Endothelial cell of umbilical vein (primary cell): ENCODE data around the gene MMP24.

Experiments
- EZH2 ChIP-seq: IDR thresholded peaks from 2 replicates; pipeline ENCODE4 v1.6.1; 2012; ENCODE audit warnings: borderline replicate concordance, low read depth, mild to moderate bottlenecking, moderate library complexity, low read length, inconsistent platforms; ENCODE audit not compliant: severe bottlenecking
- FOS ChIP-seq: IDR thresholded peaks from 2 replicates; pipeline ENCODE4 v1.6.1; 2011; ENCODE audit warnings: mild to moderate bottlenecking, low read length, moderate library complexity, borderline replicate concordance; ENCODE audit not compliant: insufficient read depth
- GATA2 ChIP-seq: IDR thresholded peaks from 2 replicates; pipeline ENCODE4 v1.7.0; 2011; ENCODE audit warnings: low read depth, mild to moderate bottlenecking, moderate library complexity, mixed read lengths, low read length; ENCODE audit not compliant: insufficient read length, insufficient read depth
- MAX ChIP-seq: IDR thresholded peaks from 2 replicates; pipeline ENCODE4 v1.6.1; 2011; ENCODE audit not compliant: insufficient read depth, insufficient read length
- POLR2A ChIP-seq: IDR thresholded peaks from 2 replicates; pipeline ENCODE4 v1.6.1; 2012; ENCODE audit warnings: low read depth, mild to moderate bottlenecking, control low read depth, low read length
- POLR2AphosphoS5 ChIP-seq: IDR thresholded peaks from 2 replicates; pipeline ENCODE4 v1.6.1; 2012; ENCODE audit warnings: low read depth, mild to moderate bottlenecking, control low read depth, low read length, moderate library complexity; ENCODE audit not compliant: insufficient read depth
- TF ChIP-seq, protein P1 (sequence below), 2 donors: IDR thresholded peaks; 1 replicate in 1 of 2; 2 replicates in 1 of 2; pipeline ENCODE4 v1.5.1; 2011; ENCODE audit warnings: low read length in 2 of 2, mild to moderate bottlenecking in 2 of 2, moderate library complexity in 2 of 2, control low read depth in 1 of 2, inconsistent platforms in 1 of 2, low read depth in 1 of 2; ENCODE audit not compliant: insufficient read depth in 1 of 2; ENCODE audit errors: extremely low read depth in 1 of 2

DNA sequence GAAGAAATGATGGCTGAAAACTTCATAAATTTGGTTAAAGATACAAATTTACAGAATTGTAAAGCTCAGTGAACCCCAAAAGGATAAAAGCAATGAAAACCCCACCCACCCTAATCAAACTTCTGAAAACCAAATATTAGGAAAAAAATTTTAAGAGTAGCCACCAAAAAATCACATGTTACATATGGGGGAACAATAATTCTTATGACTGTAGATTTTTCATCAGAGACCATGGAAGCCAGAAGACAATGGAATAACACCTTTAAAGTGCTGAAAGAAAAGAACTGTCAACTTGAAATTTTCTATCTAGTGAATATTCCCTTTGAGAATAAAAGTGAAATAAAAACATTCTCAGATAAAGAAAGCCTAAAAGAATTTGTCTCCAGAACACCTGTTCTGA is 30.2 kb upstream of the MMP24 start:
- TF ChIP-seq, protein P1, sequence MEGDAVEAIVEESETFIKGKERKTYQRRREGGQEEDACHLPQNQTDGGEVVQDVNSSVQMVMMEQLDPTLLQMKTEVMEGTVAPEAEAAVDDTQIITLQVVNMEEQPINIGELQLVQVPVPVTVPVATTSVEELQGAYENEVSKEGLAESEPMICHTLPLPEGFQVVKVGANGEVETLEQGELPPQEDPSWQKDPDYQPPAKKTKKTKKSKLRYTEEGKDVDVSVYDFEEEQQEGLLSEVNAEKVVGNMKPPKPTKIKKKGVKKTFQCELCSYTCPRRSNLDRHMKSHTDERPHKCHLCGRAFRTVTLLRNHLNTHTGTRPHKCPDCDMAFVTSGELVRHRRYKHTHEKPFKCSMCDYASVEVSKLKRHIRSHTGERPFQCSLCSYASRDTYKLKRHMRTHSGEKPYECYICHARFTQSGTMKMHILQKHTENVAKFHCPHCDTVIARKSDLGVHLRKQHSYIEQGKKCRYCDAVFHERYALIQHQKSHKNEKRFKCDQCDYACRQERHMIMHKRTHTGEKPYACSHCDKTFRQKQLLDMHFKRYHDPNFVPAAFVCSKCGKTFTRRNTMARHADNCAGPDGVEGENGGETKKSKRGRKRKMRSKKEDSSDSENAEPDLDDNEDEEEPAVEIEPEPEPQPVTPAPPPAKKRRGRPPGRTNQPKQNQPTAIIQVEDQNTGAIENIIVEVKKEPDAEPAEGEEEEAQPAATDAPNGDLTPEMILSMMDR (IDR thresholded peaks at IDR 0.05; ENCODE audit: extremely low read depth in 1 of 2, insufficient read depth in 1 of 2, low read depth in 1 of 2, low read length in 2 of 2) = no peak
- TF ChIP-seq POLR2AphosphoS5 (no peak), EZH2 (no peak), POLR2A (no peak), MAX (no peak), FOS (no peak), GATA2 (no peak)
